Activated naive CD4-positive, alpha-beta T cell treated with anti-CD3 and anti-CD28 coated beads, Interleukin-2, amount 10 ng/mL, durations not matched to agents 7 days and 5 days (primary cell): ENCODE results near the gene MYL10.
"Not testable (repeated sequence)": the region's sequence is repeated elsewhere in the genome, so short reads cannot be mapped to it uniquely, and the experiment has no call there.

Source experiments
- CTCF ChIA-PET: fragments of 350-600 bp; sonication (Branson Sonifier 250); formaldehyde crosslinking; loops from one replicate; lab custom pipeline; 2021; ENCODE audit warnings: antibody characterized with exemption; lab: Charles Lee
- DNase-seq: peaks from one replicate; pipeline ENCODE4 v3.0.0-alpha.2; 2020
- H3K27ac Mint-ChIP-seq: one replicate; pipeline ENCODE4 v1.8.0; 2021; ENCODE audit warnings: mild to moderate bottlenecking, moderate library complexity, mixed read lengths
- H3K27me3 Mint-ChIP-seq: one replicate; pipeline ENCODE4 v1.8.0; 2021; ENCODE audit warnings: mild to moderate bottlenecking, mixed read lengths
- H3K36me3 Mint-ChIP-seq: one replicate; pipeline ENCODE4 v1.8.0; 2021; ENCODE audit warnings: mixed read lengths
- H3K4me1 Mint-ChIP-seq: one replicate; pipeline ENCODE4 v1.8.0; 2021; ENCODE audit warnings: mixed read lengths
- H3K4me3 Mint-ChIP-seq: one replicate; pipeline ENCODE4 v1.8.0; 2021; ENCODE audit warnings: mild to moderate bottlenecking, moderate library complexity, mixed read lengths
- H3K9me3 Mint-ChIP-seq: one replicate; pipeline ENCODE4 v1.8.0; 2021; ENCODE audit warnings: mixed read lengths

Gene MYL10

GRCh38 chr7:101618916-101619315 lies 10.2 kb downstream of the MYL10 start:
- no peak for DNase-seq
- Mint-ChIP-seq H3K27me3 (peaks cover 12% of the 10 kb centered on the region), H3K4me3 (no peak overlapping the region), H3K9me3 (no peaks in the 10 kb centered on the region), H3K4me1 (no peaks in the 10 kb centered on the region), H3K36me3 (no peaks in the 10 kb centered on the region), H3K27ac (no peak overlapping the region)
- CTCF ChIA-PET, result no interaction called here

GRCh38 chr7:101618207-101618839 lies 10.8 kb downstream of the MYL10 start:
- CTCF ChIA-PET, result no interaction called here
- Mint-ChIP-seq H3K36me3 (no peaks in the 10 kb centered on the region), H3K9me3 (no peaks in the 10 kb centered on the region), H3K4me1 (no peaks in the 10 kb centered on the region), H3K27ac (no peak overlapping the region), H3K27me3 (peaks cover 12% of the 10 kb centered on the region), H3K4me3 (no peak overlapping the region)
- DNase-seq, result no peak

GRCh38 chr7:101617451-101618206 lies 11.5 kb downstream of the MYL10 start:
- H3K4me3 Mint-ChIP-seq, result no peak overlapping the region
- no peaks in the 10 kb centered on the region for H3K36me3 Mint-ChIP-seq
- no peak overlapping the region for H3K27ac Mint-ChIP-seq
- H3K4me1 Mint-ChIP-seq, result no peaks in the 10 kb centered on the region
- H3K27me3 Mint-ChIP-seq, result peaks cover 12% of the 10 kb centered on the region
- H3K9me3 Mint-ChIP-seq, result no peaks in the 10 kb centered on the region
- DNase-seq, result no peak
- CTCF ChIA-PET, result no interaction called here

GRCh38 chr7:101615446-101615845 lies 13.7 kb downstream of the MYL10 start:
- CTCF ChIA-PET, result no interaction called here
- Mint-ChIP-seq H3K27me3 (peaks cover 12% of the 10 kb centered on the region), H3K9me3 (no peaks in the 10 kb centered on the region), H3K4me1 (no peaks in the 10 kb centered on the region), H3K27ac (no peak overlapping the region), H3K4me3 (no peak overlapping the region), H3K36me3 (no peaks in the 10 kb centered on the region)
- no peak for DNase-seq

GRCh38 chr7:101614939-101615302 lies 14.2 kb downstream of the MYL10 start:
- no peaks in the 10 kb centered on the region for H3K36me3 Mint-ChIP-seq
- H3K27me3 Mint-ChIP-seq, result peaks cover 15% of the 10 kb centered on the region
- H3K27ac Mint-ChIP-seq, result no peak overlapping the region
- no peaks in the 10 kb centered on the region for H3K4me1 Mint-ChIP-seq
- no peak for DNase-seq
- no peak overlapping the region for H3K4me3 Mint-ChIP-seq
- H3K9me3 Mint-ChIP-seq, result no peaks in the 10 kb centered on the region
- CTCF ChIA-PET, result no interaction called here

- H3K27me3 Mint-ChIP-seq, result peaks cover 18% of the 10 kb centered on the region
- DNase-seq, result no peak
- CTCF ChIA-PET, result interaction anchor here (1.6 kb wide), 1 partner anchor 11 kb away, joined by 4 read pairs; no protein-coding TSS in a partner anchor
- no peaks in the 10 kb centered on the region for H3K4me1 Mint-ChIP-seq
- H3K36me3 Mint-ChIP-seq, result no peaks in the 10 kb centered on the region
- H3K9me3 Mint-ChIP-seq, result no peaks in the 10 kb centered on the region
- H3K27ac Mint-ChIP-seq, result no peak overlapping the region
- no peak overlapping the region for H3K4me3 Mint-ChIP-seq
Measured at GRCh38 chr7:101614098-101614938, 14.8 kb downstream of the MYL10 start.

GRCh38 chr7:101612885-101613515 lies 16.1 kb downstream of the MYL10 start:
- H3K27ac Mint-ChIP-seq, result no peak overlapping the region
- H3K36me3 Mint-ChIP-seq, result no peaks in the 10 kb centered on the region
- no peak overlapping the region for H3K4me3 Mint-ChIP-seq
- peaks cover 29% of the 10 kb centered on the region for H3K27me3 Mint-ChIP-seq
- no peak for DNase-seq
- CTCF ChIA-PET, result interaction anchor here (0.6 to 1.6 kb wide), 3 partner anchors 10 to 647 kb away, joined by 3 to 5 read pairs (median 4); no protein-coding TSS in a partner anchor
- H3K4me1 Mint-ChIP-seq, result no peaks in the 10 kb centered on the region
- H3K9me3 Mint-ChIP-seq, result no peaks in the 10 kb centered on the region

GRCh38 chr7:101608772-101609713 lies 20.1 kb downstream of the MYL10 start:
- peaks cover 18% of the 10 kb centered on the region for H3K27me3 Mint-ChIP-seq

GRCh38 chr7:101606498-101606923 lies 22.6 kb downstream of the MYL10 start:
- Mint-ChIP-seq H3K9me3 (no peaks in the 10 kb centered on the region), H3K4me1 (no peaks in the 10 kb centered on the region), H3K36me3 (no peaks in the 10 kb centered on the region), H3K27me3 (peaks cover 22% of the 10 kb centered on the region), H3K27ac (no peak overlapping the region), H3K4me3 (no peak overlapping the region)
- DNase-seq, result no peak
- CTCF ChIA-PET, result no interaction called here

More at GRCh38 chr7:101608772-101609713, 20.1 kb downstream of the MYL10 start:
- Mint-ChIP-seq H3K36me3 (no peaks in the 10 kb centered on the region), H3K4me3 (no peak overlapping the region), H3K27ac (no peak overlapping the region), H3K9me3 (no peaks in the 10 kb centered on the region), H3K4me1 (no peaks in the 10 kb centered on the region)
- CTCF ChIA-PET, result no interaction called here
- DNase-seq, result no peak

GRCh38 chr7:101605611-101606497 lies 23.2 kb downstream of the MYL10 start:
- CTCF ChIA-PET, result interaction anchor here (0.7 to 4.0 kb wide), 2 partner anchors 571 to 667 kb away, joined by 3 to 25 read pairs; no protein-coding TSS in a partner anchor
- H3K36me3 Mint-ChIP-seq, result no peaks in the 10 kb centered on the region
- H3K27ac Mint-ChIP-seq, result no peak overlapping the region
- DNase-seq, result no peak
- H3K9me3 Mint-ChIP-seq, result no peaks in the 10 kb centered on the region
- peaks cover 24% of the 10 kb centered on the region for H3K27me3 Mint-ChIP-seq
- no peaks in the 10 kb centered on the region for H3K4me1 Mint-ChIP-seq
- H3K4me3 Mint-ChIP-seq, result no peak overlapping the region

- peaks cover 22% of the 10 kb centered on the region for H3K27me3 Mint-ChIP-seq
- not testable (repeated sequence) for H3K4me3 Mint-ChIP-seq, H3K9me3 Mint-ChIP-seq, H3K36me3 Mint-ChIP-seq, DNase-seq, H3K4me1 Mint-ChIP-seq, H3K27ac Mint-ChIP-seq
- CTCF ChIA-PET, result interaction anchor here (0.6 to 4.0 kb wide), 2 partner anchors 61 to 668 kb away, joined by 5 to 25 read pairs; no protein-coding TSS in a partner anchor
Measured at GRCh38 chr7:101604934-101605332, 24.2 kb downstream of the MYL10 start.

GRCh38 chr7:101604331-101604933 lies 24.7 kb downstream of the MYL10 start:
- H3K9me3 Mint-ChIP-seq, result no peaks in the 10 kb centered on the region
- CTCF ChIA-PET, result interaction anchor here (0.6 to 4.0 kb wide), 2 partner anchors 61 to 668 kb away, joined by 5 to 25 read pairs; no protein-coding TSS in a partner anchor
- peaks cover 18% of the 10 kb centered on the region for H3K27me3 Mint-ChIP-seq
- H3K27ac Mint-ChIP-seq, result no peak overlapping the region
- no peak overlapping the region for H3K4me3 Mint-ChIP-seq
- H3K4me1 Mint-ChIP-seq, result no peaks in the 10 kb centered on the region
- H3K36me3 Mint-ChIP-seq, result no peaks in the 10 kb centered on the region
- no peak for DNase-seq
